ENCODE data around the gene MAPK14.
"Not testable (repeated sequence)": the region's sequence is repeated elsewhere in the genome, so short reads cannot be mapped to it uniquely, and the experiment has no call there.

Gene MAPK14

DNA sequence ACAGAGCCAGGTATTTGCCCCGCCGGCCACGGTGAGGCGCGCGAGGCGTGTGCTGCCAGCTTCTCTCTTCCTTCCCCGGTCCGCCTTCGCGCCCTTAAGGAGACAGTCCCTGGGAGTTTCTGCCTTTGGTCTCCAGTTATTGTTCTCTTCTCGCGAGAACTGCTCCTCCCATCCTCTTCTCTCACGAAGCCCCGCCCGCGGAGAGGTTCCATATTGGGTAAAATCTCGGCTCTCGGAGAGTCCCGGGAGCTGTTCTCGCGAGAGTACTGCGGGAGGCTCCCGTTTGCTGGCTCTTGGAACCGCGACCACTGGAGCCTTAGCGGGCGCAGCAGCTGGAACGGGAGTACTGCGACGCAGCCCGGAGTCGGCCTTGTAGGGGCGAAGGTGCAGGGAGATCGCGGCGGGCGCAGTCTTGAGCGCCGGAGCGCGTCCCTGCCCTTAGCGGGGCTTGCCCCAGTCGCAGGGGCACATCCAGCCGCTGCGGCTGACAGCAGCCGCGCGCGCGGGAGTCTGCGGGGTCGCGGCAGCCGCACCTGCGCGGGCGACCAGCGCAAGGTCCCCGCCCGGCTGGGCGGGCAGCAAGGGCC lies at the start of gene MAPK14:
Gene MAPK14 (plus strand): TSS at position 308 of the 587 bp plus-strand sequence. CDS start 350 bp downstream, outside the sequence.
- peak; percentile 100 for DNase-seq (ENCODE audit: low spot score)

DNA sequence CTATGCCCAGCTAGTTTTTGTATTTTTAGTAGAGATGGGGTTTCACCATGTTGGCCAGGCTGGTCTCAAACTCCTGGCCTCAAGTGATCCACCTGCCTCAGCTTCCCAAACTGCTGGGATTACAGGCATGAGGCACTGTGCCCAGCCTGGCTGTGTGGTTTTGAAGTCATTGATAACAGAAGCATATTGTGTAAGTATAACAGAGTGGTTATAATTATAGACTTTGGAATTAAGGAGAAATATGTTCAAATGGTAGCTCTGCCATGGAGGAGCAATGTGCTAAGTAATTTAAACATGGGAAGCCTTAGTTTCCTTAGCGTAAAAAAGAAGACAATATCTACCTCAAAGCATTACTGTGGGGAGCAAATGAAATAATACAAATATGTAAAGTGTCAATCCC lies 47.5 kb upstream of the MAPK14 start:
- DNase-seq (ENCODE audit: low spot score) = not testable (repeated sequence)

DNA sequence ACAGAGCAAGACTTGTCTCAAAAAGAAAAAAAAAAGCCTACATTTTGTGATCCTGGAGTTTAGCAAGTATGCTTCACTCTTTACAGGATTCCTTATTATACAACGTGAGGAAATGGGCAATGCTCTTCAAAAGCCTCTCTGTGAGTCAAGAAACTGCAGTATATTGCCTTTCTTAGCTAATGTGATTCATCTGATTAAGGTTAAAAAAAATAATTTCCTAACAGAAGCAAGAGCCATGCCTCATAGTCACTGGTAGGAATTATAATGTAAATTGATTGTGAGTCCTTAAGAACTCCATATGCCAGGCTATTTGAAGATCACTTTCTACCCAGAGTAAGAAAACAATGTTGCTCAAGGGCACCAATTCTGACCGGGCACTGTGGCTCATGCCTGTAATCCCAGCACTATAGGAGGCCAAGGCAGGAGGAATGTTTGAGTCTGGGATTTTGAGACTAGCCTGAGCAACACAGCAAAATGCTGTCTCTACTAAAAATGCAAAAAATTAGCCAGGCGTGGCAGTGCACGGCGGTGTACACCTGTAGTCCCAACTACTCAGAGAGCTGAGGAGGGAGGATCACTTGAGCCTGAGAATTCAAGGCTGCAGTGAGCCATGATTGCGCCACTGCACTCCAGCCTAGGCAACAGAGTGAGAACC lies 46.5 kb upstream of the MAPK14 start:
- DNase-seq (ENCODE audit: low spot score) = no peak

DNA sequence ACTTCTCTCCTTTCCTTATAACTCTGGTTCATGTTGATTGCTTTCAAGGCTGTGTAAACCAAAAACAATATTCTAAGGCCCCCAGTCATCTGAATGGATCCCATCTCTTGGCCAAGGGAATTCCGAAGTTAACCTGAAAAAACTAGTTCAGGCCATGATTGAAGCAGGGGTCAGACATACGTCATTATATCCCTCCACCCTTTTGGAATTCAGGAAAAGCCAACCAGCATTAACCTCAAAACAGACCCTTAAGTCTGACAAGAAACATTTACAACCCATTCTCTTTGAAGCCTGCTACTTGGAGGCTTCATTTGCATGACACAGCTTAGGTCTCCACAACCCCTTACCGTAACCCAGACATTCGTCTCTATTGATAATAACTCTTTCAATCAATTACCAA lies 42.9 kb upstream of the MAPK14 start:
- DNase-seq (ENCODE audit: low spot score) = no peak

DNA sequence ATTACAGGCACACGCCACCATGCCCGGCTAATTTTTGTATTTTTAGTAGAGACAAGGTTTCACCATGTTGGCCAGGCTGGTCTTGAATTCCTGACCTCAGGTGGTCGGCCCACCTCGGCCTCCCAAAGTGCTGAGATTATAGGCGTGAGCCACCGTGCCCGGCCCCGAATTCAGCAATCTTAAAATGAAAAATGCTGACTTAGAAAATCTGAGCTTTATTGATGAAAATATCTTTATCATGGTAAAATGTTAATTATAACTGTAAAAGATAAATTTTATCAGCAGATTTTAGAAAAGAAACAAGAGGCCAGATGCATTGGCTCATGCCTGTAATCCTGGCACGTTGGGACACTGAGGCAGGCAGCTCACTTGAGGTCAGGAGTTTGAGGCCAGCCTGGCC lies 39.6 kb upstream of the MAPK14 start:
- not testable (repeated sequence) for DNase-seq (ENCODE audit: low spot score)

DNA sequence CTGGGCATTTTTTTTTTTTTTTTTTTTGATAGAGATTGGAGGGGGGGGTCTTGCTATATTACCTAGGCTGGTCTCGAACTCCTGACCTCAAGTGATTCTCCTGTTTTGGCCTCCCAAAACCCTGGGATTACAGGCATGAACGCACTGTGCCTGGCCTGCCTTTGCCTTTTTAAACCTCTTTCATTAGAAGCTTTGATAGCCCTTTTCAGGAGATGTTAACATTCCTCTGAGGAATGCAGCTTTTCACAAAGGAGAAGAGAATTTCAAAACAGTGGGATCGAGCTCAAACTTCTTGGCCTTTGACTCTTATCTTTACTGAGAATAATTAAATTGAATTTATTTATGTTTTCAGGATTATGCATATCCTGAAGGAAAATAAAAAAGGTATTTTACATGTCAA lies 34.5 kb upstream of the MAPK14 start:
- no peak for DNase-seq (ENCODE audit: low spot score)

DNA sequence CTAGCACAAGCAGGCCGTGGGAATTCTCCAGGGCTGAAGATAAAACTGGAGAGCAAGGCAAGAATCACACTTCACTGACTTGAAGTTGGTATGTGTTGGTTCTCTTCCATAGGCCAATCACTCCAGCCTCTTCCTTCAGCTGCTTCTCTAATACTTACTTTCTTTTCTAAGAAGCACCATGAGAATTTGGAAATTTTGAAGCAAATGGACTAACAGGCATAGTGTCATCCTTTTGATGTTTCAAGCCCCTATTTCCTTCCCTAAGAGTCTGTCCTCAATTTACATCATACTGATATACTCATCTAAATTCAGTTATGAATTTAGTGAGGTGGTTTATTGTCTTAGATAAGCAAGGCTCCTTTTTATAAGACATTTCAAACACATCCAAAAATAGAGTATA lies 27.2 kb upstream of the MAPK14 start:
- no peak for DNase-seq (ENCODE audit: low spot score)

DNA sequence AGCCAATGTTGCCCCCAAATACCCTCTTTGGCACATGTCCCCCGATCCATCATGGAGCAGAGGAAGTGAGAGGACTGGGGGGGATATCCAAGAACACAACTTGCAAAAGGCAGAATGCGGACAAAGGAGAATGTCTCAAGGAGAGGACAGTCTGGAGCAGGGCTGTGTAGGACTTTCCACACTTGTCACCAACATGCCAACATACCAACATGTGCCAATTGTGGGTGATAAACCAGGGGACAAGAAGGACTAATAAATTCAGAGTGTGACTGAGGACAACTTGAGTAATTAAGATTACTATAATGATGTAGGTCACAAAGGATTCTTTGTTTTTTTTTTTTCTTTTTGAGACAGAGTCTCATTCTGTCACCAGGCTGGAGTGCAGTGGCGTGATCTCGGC lies 11.9 kb upstream of the MAPK14 start:
- no peak for DNase-seq (ENCODE audit: low spot score)

DNA sequence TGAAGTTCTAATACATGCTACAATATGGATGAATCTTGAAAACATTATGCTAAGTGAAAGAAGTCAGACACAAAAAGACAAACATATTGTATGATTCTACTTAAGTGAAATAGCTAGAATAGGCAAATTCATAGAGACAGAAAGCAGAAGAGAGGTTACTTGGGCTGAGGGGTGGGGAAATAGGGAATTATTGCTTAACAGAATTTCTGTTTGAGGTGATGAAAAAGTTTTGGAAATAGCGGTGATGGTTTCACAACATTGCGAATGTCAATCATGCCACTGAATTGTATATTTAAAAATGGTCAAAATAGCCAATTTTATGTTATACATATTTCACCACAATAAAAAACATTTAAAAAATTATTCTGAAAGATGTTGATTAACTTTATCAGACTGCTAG lies 9.3 kb upstream of the MAPK14 start:
- DNase-seq (ENCODE audit: low spot score) = no peak

DNA sequence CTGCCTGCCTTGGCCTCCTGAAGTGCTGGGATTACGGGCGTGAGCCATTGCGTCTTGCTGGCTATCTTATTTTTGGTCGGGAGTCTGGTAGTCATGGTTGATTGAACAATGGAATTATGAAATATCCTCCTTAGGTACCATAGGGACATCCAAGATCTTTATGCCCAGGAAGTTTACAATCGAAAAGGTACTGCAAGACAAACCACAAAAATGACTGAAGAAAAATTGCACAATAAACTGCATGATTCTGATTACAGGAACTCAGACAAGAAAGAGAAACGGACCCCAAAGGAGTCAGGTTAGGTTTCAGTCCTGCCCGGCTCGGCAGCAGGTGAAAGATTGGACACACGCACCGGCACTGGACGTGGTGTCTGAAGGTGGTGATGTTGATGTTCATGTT lies 8.4 kb upstream of the MAPK14 start:
- no peak for DNase-seq (ENCODE audit: low spot score)

DNA sequence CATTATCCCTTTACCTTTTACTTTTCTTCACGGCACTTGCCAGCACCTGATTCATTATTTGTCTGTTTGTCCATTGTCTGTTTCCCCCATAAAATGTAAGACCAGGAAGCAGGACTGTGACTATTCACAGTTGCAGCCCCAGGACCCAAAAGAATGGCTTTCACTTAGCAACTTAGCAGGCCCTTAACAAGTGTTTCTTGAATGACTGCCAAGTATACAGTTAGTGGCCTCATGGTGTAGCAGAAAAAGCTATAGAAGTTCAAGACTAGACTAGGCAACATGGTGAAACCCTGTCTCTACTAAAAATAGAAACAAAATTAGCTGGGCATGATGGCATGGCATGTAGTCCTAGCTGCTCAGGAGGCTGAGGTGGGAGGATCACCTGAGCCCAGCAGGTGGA lies 7.5 kb upstream of the MAPK14 start:
- no peak for DNase-seq (ENCODE audit: low spot score)

DNA sequence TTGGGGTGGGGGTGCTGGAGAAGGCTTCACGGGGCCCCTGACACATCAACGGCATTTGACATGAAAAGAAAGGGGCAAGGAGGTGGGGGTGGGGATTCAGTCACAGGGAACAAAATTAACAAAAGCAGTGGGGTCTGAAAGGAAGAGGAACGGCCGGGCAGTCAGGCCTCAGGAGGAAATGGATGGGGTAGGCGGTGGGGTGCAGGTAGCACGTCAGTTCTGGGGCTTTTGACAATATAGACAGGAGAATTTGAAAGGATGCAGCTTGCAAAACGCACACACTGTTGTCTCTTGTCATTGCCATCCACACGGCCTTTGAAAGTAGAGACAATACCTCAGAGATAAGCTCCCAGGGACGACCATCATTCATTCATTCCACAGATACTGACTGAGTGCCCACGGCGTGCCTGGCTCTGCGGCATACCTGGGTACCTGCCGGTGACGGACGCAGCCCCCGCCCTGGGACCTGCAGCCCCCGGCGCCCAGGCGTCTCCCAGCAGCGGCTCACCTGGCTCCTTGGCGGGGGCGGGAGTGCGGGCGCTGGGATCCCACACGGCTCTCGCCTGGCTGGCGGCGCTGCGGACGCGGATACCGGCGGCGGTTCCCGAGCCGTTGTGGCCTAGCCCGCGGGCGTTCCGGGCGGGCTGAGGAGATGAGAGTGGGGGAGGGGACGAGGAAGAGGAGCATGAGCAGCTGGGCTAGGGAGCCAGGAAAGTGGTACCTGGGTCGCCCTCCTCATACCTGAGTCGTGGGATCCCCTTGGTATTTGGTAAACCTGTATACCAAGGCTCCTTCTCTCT lies 3.4 kb upstream of the MAPK14 start, which contains the start of gene SLC26A8:
Gene SLC26A8 (minus strand): TSS at position 646 of the 800 bp plus-strand sequence. CDS start 4,934 bp downstream, outside the sequence.
- no peak for DNase-seq (ENCODE audit: low spot score)

DNA sequence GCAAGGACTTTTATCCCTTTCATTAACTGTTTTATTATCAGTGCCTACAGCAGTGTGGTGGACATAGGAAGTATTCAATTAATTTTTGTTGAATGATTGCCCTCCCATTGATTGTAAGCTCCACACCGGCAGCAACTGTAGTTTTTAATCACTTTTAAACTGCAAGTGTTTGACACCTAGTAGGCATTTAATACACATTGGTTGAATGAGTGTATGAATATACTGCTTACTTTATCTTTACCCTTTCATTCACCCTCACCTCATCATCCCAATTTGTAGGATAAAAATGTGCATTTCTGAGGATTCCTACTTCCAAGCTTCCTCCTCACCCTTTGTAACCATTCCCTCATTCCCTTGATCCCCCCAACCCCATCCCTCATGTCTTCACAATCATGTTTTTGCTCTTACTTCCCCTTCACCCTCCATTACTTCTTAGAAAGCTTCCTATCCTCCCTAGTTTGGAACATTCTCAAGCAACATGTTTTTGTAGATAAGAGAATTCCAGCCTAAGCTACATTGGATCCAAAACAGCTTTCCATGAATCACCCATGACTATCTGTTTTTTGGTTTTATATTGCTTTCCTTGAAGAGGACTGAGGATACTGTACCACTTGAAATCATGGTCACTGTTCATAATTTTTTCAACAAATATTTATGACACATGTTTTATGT lies 2.2 kb upstream of the MAPK14 start:
- no peak for DNase-seq (ENCODE audit: low spot score)

DNA sequence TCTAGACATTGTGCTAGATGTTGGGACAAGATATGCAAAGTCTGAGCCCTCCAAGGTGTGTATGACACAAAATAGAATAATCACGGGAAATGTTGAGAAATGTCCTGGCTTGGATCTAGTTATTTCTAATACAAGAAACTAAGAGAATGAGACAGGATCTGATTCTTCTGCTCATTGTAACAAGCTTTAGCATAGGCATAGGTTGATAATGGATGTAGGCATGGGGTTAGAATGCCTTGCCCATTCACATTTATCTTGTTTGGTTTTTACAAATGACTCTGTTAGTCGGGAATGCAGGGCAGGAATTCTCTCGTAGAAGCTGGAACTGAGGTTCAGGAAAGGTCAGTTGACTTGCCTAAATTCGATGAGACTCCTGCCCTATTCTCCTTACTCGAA lies 1.7 kb upstream of the MAPK14 start:
- no peak for DNase-seq (ENCODE audit: low spot score)

DNA sequence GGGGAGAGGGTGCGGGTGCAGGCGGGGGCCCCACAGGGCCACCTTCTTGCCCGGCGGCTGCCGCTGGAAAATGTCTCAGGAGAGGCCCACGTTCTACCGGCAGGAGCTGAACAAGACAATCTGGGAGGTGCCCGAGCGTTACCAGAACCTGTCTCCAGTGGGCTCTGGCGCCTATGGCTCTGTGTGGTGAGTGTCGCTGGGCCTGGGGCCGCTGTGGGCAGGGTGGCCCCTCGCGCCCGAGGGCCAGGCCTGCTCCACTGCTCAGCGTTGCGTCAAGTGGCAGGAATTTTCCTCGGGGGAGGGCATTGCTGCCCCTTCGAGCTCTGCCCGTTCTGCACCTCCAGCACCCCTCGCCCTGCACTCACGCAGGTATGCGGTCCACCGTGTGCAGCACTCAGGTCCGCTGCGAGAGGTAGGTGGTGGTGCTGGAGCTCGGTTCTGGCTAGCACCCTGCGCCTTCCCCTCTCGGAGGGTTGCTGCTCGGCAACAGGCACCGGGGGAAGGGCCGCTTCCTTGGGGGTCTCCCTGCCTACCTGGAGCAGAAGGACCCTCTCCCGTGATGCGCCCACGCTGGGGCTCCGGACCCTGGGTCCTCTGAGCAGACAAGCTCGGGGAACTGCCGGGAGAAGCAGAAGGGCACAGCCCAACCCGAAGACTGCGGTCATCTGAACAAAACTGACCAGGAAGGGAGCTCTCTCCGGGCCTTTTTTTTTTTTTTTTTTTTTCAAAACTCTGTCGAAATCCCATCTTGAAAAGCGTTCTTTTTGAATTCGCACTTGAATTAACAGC lies 674 bp downstream of the MAPK14 start:
- peak; percentile 23 for DNase-seq (ENCODE audit: low spot score)

DNA sequence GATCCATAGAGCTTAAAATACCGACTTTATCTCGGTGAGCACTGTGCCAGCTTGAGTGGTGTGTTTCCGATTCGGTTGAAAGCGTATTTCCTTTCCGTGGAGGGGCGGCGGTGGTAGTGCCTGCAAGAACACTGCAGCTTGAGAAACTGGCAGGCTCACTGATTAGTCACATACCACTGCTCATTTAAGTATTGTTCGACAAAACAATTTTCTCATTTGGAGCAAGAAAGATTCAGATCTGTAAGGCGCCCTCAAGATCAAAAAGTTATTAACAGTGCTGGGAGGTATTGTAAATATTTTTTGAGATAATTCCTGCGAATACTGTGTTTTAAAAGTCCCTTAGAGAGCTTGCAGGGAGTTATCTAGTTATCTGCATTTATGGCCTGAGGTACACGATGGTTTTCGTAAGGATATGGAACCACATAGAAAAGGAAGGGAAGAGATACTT lies 1.3 kb downstream of the MAPK14 start:
- DNase-seq (ENCODE audit: low spot score) = peak; percentile 83

DNA sequence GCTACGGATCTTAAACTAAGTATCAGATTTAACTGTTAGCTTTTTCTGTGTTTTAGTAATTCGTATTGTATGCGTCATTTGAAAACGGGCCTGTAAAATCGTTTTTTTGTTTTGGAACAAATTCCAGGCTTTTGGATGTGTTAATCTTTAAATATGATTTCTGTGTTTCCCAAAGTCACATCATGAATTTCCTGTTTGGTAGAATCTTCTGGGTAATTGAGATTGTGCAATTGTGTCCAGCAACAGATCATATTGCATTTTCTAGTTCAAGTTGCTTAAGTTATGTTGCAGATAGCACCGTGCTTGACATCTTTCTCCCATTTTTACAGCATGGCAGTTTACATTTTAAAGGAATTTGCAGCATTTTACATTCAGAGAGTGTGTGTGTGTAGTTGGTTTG lies 1.9 kb downstream of the MAPK14 start:
- no peak for DNase-seq (ENCODE audit: low spot score)

DNA sequence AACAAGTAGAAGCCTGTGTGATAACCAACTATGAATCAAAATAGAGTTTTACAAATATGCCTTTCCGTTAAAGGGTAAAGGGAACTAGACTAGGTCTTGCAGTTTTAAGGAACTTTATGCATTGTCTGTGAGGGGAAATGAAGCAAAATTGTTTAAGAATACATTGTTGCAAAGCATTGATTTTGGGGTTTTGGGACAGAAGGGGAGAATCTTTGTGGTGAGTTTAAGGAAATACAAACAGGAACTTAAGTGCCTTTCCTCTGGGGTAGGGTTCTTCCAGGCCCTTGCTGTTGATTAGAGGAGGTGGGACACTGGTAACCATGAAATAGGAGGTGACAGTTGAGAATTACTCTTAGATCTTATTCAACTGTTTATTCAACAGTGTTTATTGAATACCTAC lies 4.7 kb downstream of the MAPK14 start:
- no peak for DNase-seq (ENCODE audit: low spot score)

DNA sequence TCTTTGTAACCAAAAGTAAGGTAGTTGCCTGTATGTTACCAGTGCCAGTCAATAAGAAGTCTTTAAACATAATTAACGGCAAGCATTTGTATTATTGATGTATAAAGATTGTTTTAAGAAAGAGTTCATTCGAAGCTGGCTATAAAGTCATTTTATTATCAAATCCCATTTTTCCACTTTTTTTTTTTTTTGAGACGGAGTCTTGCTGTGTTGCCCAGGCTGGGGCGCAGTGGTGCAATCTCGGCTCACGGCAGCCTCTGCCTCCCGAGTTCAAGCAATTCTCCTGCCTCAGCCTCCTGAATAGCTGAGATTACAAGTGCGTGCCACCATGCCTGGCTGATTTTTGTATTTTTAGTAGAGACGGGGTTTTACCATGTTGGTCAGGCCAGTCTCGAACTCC lies 5.5 kb downstream of the MAPK14 start:
- not testable (repeated sequence) for DNase-seq (ENCODE audit: low spot score)

DNA sequence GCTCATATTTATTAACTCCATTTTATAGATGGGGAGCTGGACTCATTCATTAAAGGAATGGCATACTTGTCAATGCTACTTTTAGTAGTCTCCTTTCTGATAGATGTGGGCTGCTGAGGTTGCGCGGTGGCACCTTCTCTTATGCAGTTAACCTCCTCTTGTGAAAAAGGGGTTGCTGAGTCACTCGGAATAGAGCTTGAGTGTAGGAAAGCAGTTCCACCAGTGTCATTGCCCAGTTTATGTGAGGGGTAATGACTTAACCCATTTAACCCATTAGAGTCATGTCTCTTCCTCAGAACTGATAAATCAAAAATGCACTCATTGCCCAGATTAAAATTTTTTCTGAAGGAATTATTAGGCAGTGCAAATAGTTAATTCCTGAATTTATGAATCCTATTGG lies 6.3 kb downstream of the MAPK14 start:
- DNase-seq (ENCODE audit: low spot score) = peak; percentile 33

DNA sequence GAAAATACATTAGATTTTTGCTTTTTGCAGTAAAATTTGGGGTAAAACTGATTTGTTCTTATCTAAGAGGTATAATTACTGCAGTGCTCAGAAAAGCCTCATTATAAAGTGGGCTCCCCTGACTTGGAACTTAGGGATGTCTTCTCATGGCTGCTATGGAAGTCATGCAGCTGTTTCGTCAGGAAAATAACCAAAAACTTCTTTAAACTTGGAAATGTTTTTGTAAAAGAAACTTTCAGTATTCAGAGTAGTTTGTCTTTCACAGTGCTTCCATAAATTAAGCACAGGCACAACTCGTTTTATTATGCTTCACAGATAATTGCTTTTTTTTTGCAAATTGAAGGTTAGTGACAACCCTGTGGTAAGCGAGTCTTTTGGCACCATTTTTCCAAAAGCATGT lies 6.8 kb downstream of the MAPK14 start:
- no peak for DNase-seq (ENCODE audit: low spot score)

DNA sequence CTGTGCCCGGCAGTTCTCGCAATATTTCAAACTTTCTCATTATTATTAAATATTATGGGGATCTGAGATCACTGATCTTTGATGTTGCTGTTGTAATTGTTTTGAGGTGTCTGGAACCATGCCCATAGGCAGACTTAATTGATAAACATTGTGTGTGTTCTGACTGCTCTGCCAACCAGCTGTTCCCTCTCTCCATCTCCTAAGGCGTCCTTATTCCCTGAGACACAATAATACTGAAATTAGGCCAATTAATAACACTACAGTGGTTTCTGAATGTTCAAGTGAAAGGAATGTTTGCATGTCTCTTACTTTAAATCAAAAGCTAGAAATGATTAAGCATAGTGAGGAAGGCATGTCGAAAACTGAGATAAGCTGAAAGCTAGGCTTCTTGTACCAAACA lies 7.6 kb downstream of the MAPK14 start:
- DNase-seq (ENCODE audit: low spot score) = no peak
